ENCODE data around the gene MRAS. TPM values are rescaled to one million over a fixed set of nuclear protein-coding genes. Genes with fewer than 3 reads are reported as not detected.
A peak's percentile ranks its signal among the peaks of the same experiment; 100 is the strongest.

The MRAS gene
- polyA plus RNA-seq, 1 donor (not counting 4 experiments of a cell fraction or from before 2014, with no cell fraction given), result 7.7 TPM

DNA sequence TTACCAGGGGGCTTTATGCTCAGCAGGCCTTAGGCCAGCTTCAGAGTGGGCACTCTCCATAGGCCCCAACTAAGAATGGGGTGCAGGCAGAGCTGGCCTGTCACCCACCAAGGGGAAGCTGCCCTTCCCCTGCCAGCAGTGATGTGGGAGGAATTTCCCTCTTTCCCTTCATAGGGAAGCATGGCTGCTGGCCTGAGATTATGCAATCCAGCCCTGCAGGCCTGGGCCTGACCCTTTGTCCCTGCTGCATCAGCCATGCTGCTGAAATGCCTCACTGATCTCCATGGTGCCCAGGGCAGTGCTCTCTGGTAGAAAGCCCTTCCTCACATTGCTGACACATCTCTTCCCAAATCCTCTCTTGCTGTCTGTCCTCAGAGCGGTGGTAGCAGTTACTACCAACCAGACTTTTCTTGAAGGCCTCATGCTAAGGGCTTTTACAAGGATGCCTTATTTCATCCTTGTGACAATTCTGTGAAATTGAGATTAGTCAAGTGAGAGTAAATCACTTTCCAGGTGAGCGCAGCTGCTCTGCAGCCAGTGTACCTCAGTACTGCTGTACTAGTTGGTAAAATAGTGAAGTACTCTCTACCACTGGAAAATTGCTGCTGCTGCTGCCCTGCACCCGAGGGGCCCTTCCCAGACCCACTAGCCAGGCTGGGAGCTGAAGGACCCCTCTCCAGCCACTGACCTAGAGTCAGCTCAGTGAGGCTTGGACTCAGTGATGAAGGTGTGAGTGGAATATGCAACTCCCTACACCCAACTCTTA lies 33.8 kb downstream of the MRAS start:
- Histone ChIP-seq H3K27ac (ENCODE audit: control insufficient read depth, insufficient read depth, low read length) (no peak overlapping the region), H3K36me3 (ENCODE audit: control insufficient read depth in 2 of 2, extremely low read depth in 1 of 2, insufficient read depth in 2 of 2, low read length in 2 of 2) (no peaks in the 10 kb centered on the region), H3K27me3 (ENCODE audit: control insufficient read depth, extremely low read depth, insufficient read depth, low read length) (no peaks in the 10 kb centered on the region), H3K9me3 (ENCODE audit: control insufficient read depth, low read depth, low read length) (no peaks in the 10 kb centered on the region), H3K4me1 (ENCODE audit: control insufficient read depth, extremely low read depth, insufficient read depth, low read length) (peaks cover 17% of the 10 kb centered on the region), H3K79me2 (ENCODE audit: control insufficient read depth, insufficient read depth, low read length) (no peaks in the 10 kb centered on the region), H3K4me3 (ENCODE audit: control insufficient read depth in 2 of 3, extremely low read depth in 1 of 3, insufficient read depth in 2 of 3, low read depth in 1 of 3, low read length in 3 of 3) (no peak overlapping the region), H3K9ac (ENCODE audit: control insufficient read depth, extremely low read depth, insufficient read depth, low read length) (no peak overlapping the region), H3K4me2 (ENCODE audit: control insufficient read depth, extremely low read depth, insufficient read depth, low read depth, low read length) (peak overlapping the region; percentile 3), H4K20me1 (ENCODE audit: control insufficient read depth, extremely low read depth, insufficient read depth, low read length) (no peaks in the 10 kb centered on the region), H2AFZ (ENCODE audit: control insufficient read depth, low read length) (peak overlapping the region; percentile 3), H3K9me1 (ENCODE audit: control insufficient read depth, extremely low read depth, insufficient read depth, low read length) (peaks cover 2% of the 10 kb centered on the region)
- TF ChIP-seq EZH2 (IDR thresholded peaks at IDR 0.05; ENCODE audit: low read length), result no peak
- TF ChIP-seq, protein P1, sequence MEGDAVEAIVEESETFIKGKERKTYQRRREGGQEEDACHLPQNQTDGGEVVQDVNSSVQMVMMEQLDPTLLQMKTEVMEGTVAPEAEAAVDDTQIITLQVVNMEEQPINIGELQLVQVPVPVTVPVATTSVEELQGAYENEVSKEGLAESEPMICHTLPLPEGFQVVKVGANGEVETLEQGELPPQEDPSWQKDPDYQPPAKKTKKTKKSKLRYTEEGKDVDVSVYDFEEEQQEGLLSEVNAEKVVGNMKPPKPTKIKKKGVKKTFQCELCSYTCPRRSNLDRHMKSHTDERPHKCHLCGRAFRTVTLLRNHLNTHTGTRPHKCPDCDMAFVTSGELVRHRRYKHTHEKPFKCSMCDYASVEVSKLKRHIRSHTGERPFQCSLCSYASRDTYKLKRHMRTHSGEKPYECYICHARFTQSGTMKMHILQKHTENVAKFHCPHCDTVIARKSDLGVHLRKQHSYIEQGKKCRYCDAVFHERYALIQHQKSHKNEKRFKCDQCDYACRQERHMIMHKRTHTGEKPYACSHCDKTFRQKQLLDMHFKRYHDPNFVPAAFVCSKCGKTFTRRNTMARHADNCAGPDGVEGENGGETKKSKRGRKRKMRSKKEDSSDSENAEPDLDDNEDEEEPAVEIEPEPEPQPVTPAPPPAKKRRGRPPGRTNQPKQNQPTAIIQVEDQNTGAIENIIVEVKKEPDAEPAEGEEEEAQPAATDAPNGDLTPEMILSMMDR (optimal IDR thresholded peaks at IDR 0.05 in 1 of 3, IDR thresholded peaks at IDR 0.05 in 1 of 3, conservative IDR thresholded peaks at IDR 0.05 in 1 of 3; ENCODE audit: extremely low read depth in 1 of 3, insufficient read depth in 2 of 3, low read length in 3 of 3), result no peak
- DNase-seq (ENCODE audit: low read depth, low spot score) (peak; percentile 53), FAIRE-seq (peak; percentile 90)
- dilution Hi-C loops (cut with MboI; ENCODE audit: extremely low pct_ligation_motif_present, low sequenced_read_pairs), result no loop called here

DNA sequence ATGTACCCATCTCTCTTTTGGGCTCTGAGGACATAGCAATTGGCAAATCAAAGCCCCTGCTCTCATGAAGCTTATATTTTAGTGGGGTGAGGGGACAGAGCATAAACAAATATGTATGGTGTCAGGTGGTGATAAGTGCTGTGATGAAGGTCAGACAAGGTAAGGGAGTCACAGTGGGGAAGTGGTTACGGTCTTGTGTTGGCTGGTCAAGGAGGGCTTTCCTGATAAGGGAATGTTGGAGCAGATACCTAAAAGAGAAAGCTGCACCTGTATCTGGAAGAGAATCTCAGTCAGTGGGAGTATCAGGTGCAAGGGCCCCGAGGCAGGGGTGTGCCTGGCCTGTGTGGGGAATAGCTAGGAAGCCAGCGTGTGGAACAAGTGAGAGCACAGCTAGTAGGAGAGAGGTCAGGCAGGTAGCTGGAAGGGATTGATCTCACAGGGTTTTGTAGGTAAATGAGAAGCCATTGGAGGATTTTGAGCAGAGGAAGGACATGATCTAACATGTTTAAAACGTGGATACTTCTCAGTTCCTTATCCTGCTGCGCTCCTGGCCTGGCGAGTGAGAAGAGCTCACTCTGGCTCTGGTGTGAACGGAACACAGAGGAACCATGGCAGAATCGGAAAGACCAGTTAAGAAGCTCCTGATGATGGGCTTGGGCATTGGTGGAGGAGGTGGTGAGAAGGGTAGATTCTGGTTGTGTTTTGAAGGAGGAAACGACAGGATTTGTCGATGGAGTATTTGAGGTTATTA lies 35.5 kb downstream of the MRAS start:
- no peaks in the 10 kb centered on the region for H3K27me3 ChIP-seq (ENCODE audit: control insufficient read depth, extremely low read depth, insufficient read depth, low read length)
- H3K9me1 ChIP-seq (ENCODE audit: control insufficient read depth, extremely low read depth, insufficient read depth, low read length), result peaks cover 2% of the 10 kb centered on the region
- dilution Hi-C loops (cut with MboI; ENCODE audit: extremely low pct_ligation_motif_present, low sequenced_read_pairs), result no loop called here
- no peak overlapping the region for H3K27ac ChIP-seq (ENCODE audit: control insufficient read depth, insufficient read depth, low read length)
- H3K79me2 ChIP-seq (ENCODE audit: control insufficient read depth, insufficient read depth, low read length), result no peaks in the 10 kb centered on the region
- peaks cover 17% of the 10 kb centered on the region for H3K4me1 ChIP-seq (ENCODE audit: control insufficient read depth, extremely low read depth, insufficient read depth, low read length)
- H3K9me3 ChIP-seq (ENCODE audit: control insufficient read depth, low read depth, low read length), result no peaks in the 10 kb centered on the region
- H3K4me2 ChIP-seq (ENCODE audit: control insufficient read depth, extremely low read depth, insufficient read depth, low read depth, low read length), result no peak overlapping the region
- no peak overlapping the region for H3K4me3 ChIP-seq (ENCODE audit: control insufficient read depth in 2 of 3, extremely low read depth in 1 of 3, insufficient read depth in 2 of 3, low read depth in 1 of 3, low read length in 3 of 3)
- H4K20me1 ChIP-seq (ENCODE audit: control insufficient read depth, extremely low read depth, insufficient read depth, low read length), result no peaks in the 10 kb centered on the region
- no peak for DNase-seq (ENCODE audit: low read depth, low spot score)
- TF ChIP-seq, protein P1 (optimal IDR thresholded peaks at IDR 0.05 in 1 of 3, IDR thresholded peaks at IDR 0.05 in 1 of 3, conservative IDR thresholded peaks at IDR 0.05 in 1 of 3; ENCODE audit: extremely low read depth in 1 of 3, insufficient read depth in 2 of 3, low read length in 3 of 3), result no peak
- no peak for TF ChIP-seq EZH2 (IDR thresholded peaks at IDR 0.05; ENCODE audit: low read length)
- FAIRE-seq, result peak; percentile 52
- H3K9ac ChIP-seq (ENCODE audit: control insufficient read depth, extremely low read depth, insufficient read depth, low read length), result no peak overlapping the region
- H2AFZ ChIP-seq (ENCODE audit: control insufficient read depth, low read length), result no peak overlapping the region
- H3K36me3 ChIP-seq (ENCODE audit: control insufficient read depth in 2 of 2, extremely low read depth in 1 of 2, insufficient read depth in 2 of 2, low read length in 2 of 2), result no peaks in the 10 kb centered on the region
